GM12873 (cell line): ENCODE results near the gene TUBA4B.

Experiments used
- TF ChIP-seq, protein P1 (sequence below): IDR thresholded peaks from 2 replicates; pipeline ENCODE4 v1.5.1; 2012; ENCODE audit warnings: low read depth, mild to moderate bottlenecking, moderate library complexity, low read length, control low read depth; ENCODE audit not compliant: insufficient read depth; ENCODE audit errors: missing control alignments

Gene TUBA4B

DNA sequence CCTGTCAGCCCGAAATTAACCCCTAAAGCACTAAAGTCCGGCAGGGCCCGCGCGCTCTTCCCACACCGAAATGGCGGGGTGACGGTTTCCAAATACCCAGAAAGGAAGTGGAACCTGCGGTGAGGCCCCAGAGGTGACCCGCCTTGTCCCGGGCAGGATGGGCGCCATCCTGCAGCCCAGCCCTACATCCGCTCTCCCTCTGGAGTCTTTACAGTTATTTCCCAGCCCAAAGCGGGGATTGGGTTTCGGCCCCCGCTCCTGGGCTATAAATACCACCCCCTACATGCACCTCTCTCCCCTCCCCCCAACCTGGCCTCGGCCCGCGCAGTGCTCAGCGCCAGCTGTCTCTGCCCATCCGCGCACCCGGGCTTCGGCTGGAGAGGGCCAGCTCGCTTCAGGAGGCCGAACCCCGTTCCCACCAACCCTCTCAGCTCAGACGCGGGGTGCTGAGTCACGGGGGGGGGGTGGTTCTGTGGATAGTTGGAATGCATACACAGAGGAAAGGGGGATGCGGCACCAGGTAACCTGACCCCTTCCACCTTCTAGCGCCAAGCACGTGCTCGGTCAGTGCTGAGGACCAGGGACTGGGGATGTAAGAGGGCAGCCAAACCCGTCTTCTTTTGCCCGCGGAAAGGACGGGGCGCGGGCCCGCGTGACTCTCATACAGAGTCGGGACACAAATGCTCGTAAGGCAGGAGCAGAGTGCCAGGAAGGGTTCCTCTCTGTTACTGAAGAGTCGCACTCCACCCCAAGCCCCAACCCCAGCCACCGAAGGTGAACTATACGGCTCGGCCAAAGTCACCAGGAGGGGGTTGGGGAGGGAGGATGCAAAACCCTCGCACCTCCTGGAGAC is at the start of gene TUBA4B:
Gene TUBA4B, plus strand, starts transcription at position 344 of the 853 bp plus-strand sequence. Its CDS starts 165 bp downstream, at position 509.
- TF ChIP-seq, protein P1, sequence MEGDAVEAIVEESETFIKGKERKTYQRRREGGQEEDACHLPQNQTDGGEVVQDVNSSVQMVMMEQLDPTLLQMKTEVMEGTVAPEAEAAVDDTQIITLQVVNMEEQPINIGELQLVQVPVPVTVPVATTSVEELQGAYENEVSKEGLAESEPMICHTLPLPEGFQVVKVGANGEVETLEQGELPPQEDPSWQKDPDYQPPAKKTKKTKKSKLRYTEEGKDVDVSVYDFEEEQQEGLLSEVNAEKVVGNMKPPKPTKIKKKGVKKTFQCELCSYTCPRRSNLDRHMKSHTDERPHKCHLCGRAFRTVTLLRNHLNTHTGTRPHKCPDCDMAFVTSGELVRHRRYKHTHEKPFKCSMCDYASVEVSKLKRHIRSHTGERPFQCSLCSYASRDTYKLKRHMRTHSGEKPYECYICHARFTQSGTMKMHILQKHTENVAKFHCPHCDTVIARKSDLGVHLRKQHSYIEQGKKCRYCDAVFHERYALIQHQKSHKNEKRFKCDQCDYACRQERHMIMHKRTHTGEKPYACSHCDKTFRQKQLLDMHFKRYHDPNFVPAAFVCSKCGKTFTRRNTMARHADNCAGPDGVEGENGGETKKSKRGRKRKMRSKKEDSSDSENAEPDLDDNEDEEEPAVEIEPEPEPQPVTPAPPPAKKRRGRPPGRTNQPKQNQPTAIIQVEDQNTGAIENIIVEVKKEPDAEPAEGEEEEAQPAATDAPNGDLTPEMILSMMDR = no peak

DNA sequence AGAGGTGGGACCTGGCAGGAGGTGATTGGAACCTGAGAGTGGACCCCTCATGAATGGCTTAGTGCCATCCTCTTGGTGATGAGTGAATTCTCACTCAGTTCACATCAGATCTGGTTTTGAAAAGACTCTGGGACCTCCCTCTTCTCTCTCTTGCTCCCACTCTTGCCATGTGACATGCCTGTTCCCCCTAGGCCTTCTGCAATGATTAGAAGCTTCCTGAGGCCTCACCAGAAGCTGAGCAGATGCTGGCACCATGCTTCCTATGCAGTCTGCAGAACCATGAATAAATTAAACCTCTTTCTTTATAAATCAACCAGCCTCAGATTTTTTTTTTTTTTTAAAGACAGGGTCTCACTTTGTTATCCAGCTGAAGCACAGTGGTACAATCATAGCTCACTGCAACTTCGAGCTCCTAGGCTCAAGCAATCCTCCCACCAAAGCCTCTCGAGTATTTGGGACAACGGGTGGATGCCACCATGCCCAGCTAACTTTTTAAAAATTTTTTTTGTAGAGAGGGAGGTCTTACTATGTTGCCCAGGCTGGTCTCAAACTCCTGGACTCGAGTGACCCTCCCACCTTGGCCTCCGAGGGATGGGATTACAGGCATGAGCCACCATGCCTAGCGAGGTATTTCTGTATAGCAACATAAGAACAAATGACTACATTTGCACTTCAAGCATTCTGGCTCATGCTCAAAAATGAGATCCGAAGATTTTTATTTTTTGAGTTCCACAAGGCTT is 48.4 kb upstream of the TUBA4B start:
- TF ChIP-seq, protein P1 = no peak

DNA sequence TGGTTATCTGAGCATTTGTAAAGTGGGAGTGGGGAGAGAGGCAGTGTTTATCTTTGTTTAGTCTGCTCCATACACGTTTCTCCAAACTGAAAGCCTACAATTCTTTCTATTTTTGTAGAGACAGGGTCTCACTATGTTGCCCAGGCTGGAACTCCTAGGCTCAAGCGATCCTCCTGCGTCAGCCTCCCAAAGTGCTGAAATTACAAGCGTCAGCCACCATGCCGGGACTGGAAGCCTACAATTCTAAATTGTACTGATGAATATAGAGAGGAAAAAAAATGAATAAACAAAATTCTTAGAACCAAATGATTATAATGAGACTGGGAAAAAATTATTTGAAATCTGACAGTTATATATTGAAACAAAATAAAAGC is 47.9 kb upstream of the TUBA4B start:
- TF ChIP-seq, protein P1 = no peak

DNA sequence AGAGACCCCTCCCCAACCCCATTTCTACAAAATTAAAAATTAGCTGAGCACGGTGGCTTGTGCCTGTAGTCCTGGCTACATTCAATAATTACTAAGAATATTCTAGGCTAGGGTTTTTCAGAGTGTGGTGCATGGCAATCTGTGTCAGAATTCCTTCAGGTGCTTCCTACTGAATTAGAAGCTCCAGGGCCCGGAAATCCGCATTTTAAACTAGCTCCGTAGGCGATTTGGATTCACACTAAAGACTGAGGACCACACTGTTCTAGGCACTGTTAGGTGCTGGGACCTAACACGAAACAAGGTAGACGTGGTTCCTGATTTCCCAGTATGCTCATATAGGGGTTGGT is 47.1 kb upstream of the TUBA4B start:
- TF ChIP-seq, protein P1 = no peak

DNA sequence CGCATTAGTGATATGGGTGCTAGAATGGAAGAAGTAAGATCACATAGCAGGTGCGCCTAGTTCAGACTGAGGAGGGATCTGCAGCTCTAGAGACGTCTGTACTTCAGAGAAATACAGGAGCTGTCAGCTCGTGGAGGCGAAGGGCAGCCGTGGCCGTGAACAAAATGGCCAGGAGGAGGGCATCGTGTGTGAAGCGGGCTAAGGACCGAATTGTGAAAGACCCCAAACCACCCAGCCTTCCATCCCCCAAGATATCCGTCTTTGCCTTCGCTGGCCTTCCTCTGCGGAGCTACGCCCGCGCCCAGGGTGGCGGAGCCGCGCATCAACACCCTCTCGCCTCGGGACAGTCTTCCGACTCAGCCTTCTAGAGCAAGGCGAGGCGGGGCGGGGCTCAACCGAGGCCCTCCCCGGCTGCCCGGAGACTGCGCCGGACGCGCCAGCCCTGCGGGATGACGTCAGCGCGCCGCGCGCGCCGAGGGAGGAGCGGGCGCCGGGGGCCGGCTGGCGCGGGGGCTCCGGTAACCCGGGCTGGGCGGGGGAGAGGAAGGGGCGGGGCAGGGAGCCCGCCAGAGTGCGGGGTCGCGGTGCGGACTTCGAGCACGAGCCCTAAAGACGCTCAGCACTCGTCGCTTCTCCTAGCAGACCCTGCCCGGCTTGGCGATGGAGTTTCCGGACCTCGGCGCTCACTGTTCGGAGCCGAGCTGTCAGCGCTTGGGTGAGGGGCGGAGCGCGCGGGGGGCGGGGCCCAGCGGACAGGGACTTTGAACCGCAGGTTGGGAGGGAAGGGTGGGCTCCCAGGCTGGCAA is 46.5 kb upstream of the TUBA4B start, which contains the start of gene ZFAND2B:
Gene ZFAND2B, plus strand, starts transcription at position 455 of the 806 bp plus-strand sequence. Its CDS starts 206 bp downstream, at position 661.
- TF ChIP-seq, protein P1 = peak; percentile 12

DNA sequence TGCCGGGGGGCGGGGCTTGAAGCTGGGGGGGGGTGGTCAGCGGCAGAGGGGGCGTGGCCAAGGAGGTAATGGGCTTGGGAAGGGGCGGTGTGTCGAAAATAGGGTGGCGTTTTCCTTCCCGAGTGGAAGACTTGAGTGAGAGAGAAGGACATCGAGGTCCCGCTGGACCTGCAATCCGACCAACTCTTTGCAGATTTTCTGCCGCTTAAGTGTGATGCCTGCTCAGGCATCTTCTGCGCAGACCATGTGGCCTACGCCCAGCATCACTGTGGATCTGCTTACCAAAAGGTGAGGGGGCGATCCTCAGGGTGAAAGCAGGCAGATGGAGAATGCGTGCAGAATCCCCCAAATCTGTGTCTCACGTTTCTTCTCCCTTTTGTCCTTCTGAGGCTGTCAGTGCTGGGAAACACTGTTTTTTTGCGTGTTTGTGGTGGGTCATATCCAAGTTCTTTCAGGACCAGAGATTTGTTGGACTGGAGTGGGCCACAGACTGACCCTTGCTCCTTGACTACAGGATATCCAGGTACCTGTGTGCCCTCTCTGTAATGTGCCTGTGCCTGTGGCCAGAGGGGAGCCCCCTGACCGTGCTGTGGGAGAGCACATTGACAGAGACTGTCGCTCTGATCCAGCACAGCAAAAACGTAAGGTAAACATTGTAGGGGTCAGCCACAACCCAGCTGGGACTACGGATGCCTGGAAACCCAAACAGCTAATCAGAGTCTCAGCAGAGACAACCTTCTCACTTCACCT is 45.7 kb upstream of the TUBA4B start:
- TF ChIP-seq, protein P1 = no peak
